ENCODE data around the gene HLA-DPA1. TPM values are rescaled to one million over a fixed set of nuclear protein-coding genes. Genes with fewer than 3 reads are reported as not detected.

Gene HLA-DPA1
- total RNA-seq, 1 experiment from 2014 or later: not detected

DNA sequence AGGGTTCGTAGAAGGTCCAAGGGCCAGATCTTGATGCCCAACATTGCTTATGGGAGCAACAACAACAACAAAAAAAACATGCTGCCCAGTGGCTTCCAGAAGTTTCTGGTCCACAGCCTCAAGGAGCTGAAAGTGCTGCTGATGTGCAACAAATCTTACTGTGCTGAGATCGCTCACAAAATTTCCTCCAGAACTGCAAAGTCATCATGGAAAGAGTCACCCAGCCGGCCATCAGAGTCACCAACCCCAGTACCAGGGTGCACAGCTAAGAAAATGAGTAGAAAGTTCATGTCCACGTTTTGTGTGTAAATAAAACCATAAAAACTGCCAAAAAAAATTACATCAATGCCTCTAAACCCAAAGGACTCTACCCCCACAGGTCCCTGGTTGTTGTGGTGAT, 6.1 kb upstream of the HLA-DPA1 start:
- no TSS peak for BruUV-seq (replicated peaks)
- Mint-ChIP-seq H3K27ac (ENCODE audit: unreplicated experiment) (no peak overlapping the region), H3K4me1 (ENCODE audit: low read depth, unreplicated experiment) (no peaks in the 10 kb centered on the region), H3K27me3 (ENCODE audit: insufficient read depth, unreplicated experiment) (peaks cover 20% of the 10 kb centered on the region), H3K9me3 (ENCODE audit: unreplicated experiment) (peaks cover 17% of the 10 kb centered on the region), H3K36me3 (ENCODE audit: insufficient read depth, unreplicated experiment) (no peaks in the 10 kb centered on the region), H3K4me3 (ENCODE audit: unreplicated experiment) (no peak overlapping the region)
- intact Hi-C loops (cut with micrococcal nuclease; ENCODE audit: unreplicated experiment): no loop called here
- CTCF ChIA-PET: no interaction called here
- DNase-seq: no peak
- H3K4me1 ChIP-seq: no peaks in the 10 kb centered on the region
- POLR2A ChIA-PET: no interaction called here
- no peaks in the 10 kb centered on the region for H3K9me3 ChIP-seq
- TF ChIP-seq, protein P1, sequence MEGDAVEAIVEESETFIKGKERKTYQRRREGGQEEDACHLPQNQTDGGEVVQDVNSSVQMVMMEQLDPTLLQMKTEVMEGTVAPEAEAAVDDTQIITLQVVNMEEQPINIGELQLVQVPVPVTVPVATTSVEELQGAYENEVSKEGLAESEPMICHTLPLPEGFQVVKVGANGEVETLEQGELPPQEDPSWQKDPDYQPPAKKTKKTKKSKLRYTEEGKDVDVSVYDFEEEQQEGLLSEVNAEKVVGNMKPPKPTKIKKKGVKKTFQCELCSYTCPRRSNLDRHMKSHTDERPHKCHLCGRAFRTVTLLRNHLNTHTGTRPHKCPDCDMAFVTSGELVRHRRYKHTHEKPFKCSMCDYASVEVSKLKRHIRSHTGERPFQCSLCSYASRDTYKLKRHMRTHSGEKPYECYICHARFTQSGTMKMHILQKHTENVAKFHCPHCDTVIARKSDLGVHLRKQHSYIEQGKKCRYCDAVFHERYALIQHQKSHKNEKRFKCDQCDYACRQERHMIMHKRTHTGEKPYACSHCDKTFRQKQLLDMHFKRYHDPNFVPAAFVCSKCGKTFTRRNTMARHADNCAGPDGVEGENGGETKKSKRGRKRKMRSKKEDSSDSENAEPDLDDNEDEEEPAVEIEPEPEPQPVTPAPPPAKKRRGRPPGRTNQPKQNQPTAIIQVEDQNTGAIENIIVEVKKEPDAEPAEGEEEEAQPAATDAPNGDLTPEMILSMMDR (IDR thresholded peaks at IDR 0.05; ENCODE audit: insufficient read depth in 1 of 2, low read depth in 1 of 2, low read length in 1 of 2, severe bottlenecking in 1 of 2, unreplicated experiment in 1 of 2): no peak
- H3K27me3 ChIP-seq (replicated peaks; ENCODE audit: control insufficient read depth, insufficient read depth, low read length): no peaks in the 10 kb centered on the region
- H3K4me3 ChIP-seq (ENCODE audit: low read depth, low read length): no peak overlapping the region
- no peaks in the 10 kb centered on the region for H3K36me3 ChIP-seq (ENCODE audit: control insufficient read depth, insufficient read depth, low read length)

DNA sequence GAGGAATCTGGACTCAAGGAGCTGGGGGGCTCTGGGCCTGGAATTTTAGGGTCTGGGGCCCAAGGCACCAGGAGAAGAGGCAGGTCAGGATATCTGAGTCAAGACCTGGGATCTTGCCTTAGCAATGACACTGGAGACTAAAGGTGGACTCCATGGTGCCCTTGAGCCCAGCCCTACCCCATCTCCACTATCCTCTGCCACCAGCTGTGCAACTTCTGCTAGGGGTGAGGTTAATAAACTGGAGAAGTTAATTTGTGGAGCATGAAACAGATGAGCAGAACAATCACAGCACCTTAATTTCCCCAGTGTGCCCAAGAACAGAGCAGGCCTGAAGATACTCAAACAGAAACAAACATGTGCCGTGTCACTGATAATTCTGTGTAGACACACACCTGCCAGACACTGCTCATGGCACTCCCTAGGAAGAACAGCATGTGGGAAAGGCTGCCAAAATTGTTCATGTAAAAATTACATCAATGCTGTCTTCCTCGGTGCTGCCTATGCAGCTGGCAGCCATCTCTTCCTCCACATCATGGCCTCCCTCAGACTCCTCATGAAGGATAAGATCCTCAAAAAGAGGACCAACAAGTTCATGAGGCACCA, 5.6 kb upstream of the HLA-DPA1 start:
- H3K36me3 Mint-ChIP-seq (ENCODE audit: insufficient read depth, unreplicated experiment): no peaks in the 10 kb centered on the region
- CTCF ChIA-PET: no interaction called here
- BruUV-seq (replicated peaks): no TSS peak

GRCh38 chr6:33078442-33078841, 5.0 kb upstream of the HLA-DPA1 start:
- peaks cover 19% of the 10 kb centered on the region for H3K27me3 Mint-ChIP-seq (ENCODE audit: insufficient read depth, unreplicated experiment)
- CTCF ChIA-PET: no interaction called here
- H3K36me3 ChIP-seq (ENCODE audit: control insufficient read depth, insufficient read depth, low read length): no peaks in the 10 kb centered on the region
- H3K27me3 ChIP-seq (replicated peaks; ENCODE audit: control insufficient read depth, insufficient read depth, low read length): no peaks in the 10 kb centered on the region
- no peak overlapping the region for H3K27ac Mint-ChIP-seq (ENCODE audit: unreplicated experiment)
- TF ChIP-seq, protein P1 (IDR thresholded peaks at IDR 0.05; ENCODE audit: insufficient read depth in 1 of 2, low read depth in 1 of 2, low read length in 1 of 2, severe bottlenecking in 1 of 2, unreplicated experiment in 1 of 2): no peak
- H3K4me1 Mint-ChIP-seq (ENCODE audit: low read depth, unreplicated experiment): no peaks in the 10 kb centered on the region
- no peak for DNase-seq
- H3K9me3 ChIP-seq: no peaks in the 10 kb centered on the region
- BruUV-seq (replicated peaks): no TSS peak
- no peak overlapping the region for H3K4me3 Mint-ChIP-seq (ENCODE audit: unreplicated experiment)
- H3K36me3 Mint-ChIP-seq (ENCODE audit: insufficient read depth, unreplicated experiment): no peaks in the 10 kb centered on the region
- no peak overlapping the region for H3K4me3 ChIP-seq (ENCODE audit: low read depth, low read length)
- POLR2A ChIA-PET: no interaction called here
- peaks cover 17% of the 10 kb centered on the region for H3K9me3 Mint-ChIP-seq (ENCODE audit: unreplicated experiment)
- intact Hi-C loops (cut with micrococcal nuclease; ENCODE audit: unreplicated experiment): no loop called here
- H3K4me1 ChIP-seq: no peaks in the 10 kb centered on the region

More for the DNA sequence above, 5.6 kb upstream of the HLA-DPA1 start:
- Mint-ChIP-seq H3K9me3 (ENCODE audit: unreplicated experiment) (peaks cover 17% of the 10 kb centered on the region), H3K4me3 (ENCODE audit: unreplicated experiment) (no peak overlapping the region), H3K27ac (ENCODE audit: unreplicated experiment) (no peak overlapping the region), H3K4me1 (ENCODE audit: low read depth, unreplicated experiment) (no peaks in the 10 kb centered on the region), H3K27me3 (ENCODE audit: insufficient read depth, unreplicated experiment) (peaks cover 19% of the 10 kb centered on the region)
- no peaks in the 10 kb centered on the region for H3K27me3 ChIP-seq (replicated peaks; ENCODE audit: control insufficient read depth, insufficient read depth, low read length)
- intact Hi-C loops (cut with micrococcal nuclease; ENCODE audit: unreplicated experiment): no loop called here
- TF ChIP-seq, protein P1 (IDR thresholded peaks at IDR 0.05; ENCODE audit: insufficient read depth in 1 of 2, low read depth in 1 of 2, low read length in 1 of 2, severe bottlenecking in 1 of 2, unreplicated experiment in 1 of 2): no peak
- H3K36me3 ChIP-seq (ENCODE audit: control insufficient read depth, insufficient read depth, low read length): no peaks in the 10 kb centered on the region
- POLR2A ChIA-PET: no interaction called here
- no peaks in the 10 kb centered on the region for H3K4me1 ChIP-seq
- no peaks in the 10 kb centered on the region for H3K9me3 ChIP-seq
- no peak overlapping the region for H3K4me3 ChIP-seq (ENCODE audit: low read depth, low read length)
- DNase-seq: no peak

All from Caco-2 (cell line).